Coronary artery (tissue), 2 donors: ENCODE data around the gene TMC8.

Source experiments
- DNase-seq: peaks from one replicate; pipeline ENCODE4 v3.0.0-alpha.2; 2017; ENCODE audit warnings: low spot score
- H3K27ac ChIP-seq, 2 donors: fragments of 200-600 bp; sonication (generic); one replicate each; pipeline ENCODE4 v1.5.1; 2016 to 2019
- H3K4me3 ChIP-seq: fragments of 200-600 bp; sonication (generic); 2 replicates; pipeline ENCODE4 v1.5.1; 2016; ENCODE audit warnings: mild to moderate bottlenecking, moderate library complexity
- TF ChIP-seq, protein P1 (sequence below): fragments of 200-600 bp; sonication (generic); IDR thresholded peaks from one replicate; pipeline ENCODE4 v1.5.1; 2019; ENCODE audit warnings: antibody characterized with exemption

Gene TMC8

DNA sequence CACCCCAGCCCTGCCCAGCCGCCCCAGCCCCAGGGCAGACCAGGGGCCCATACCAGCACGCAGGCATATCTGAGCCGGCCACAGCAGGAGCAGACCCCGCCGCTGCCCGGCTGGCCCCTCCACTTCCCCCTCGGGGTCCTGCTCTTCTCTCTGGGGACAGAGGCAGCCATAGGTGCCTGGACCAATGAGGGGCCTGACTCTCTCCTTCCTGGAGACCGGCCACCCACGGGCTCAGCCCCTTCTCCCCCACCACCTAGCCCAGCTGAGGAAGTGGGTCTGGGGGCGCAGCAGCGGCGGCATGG, 5.8 kb upstream of the TMC8 start:
- DNase-seq: no peak
- TF ChIP-seq, protein P1, sequence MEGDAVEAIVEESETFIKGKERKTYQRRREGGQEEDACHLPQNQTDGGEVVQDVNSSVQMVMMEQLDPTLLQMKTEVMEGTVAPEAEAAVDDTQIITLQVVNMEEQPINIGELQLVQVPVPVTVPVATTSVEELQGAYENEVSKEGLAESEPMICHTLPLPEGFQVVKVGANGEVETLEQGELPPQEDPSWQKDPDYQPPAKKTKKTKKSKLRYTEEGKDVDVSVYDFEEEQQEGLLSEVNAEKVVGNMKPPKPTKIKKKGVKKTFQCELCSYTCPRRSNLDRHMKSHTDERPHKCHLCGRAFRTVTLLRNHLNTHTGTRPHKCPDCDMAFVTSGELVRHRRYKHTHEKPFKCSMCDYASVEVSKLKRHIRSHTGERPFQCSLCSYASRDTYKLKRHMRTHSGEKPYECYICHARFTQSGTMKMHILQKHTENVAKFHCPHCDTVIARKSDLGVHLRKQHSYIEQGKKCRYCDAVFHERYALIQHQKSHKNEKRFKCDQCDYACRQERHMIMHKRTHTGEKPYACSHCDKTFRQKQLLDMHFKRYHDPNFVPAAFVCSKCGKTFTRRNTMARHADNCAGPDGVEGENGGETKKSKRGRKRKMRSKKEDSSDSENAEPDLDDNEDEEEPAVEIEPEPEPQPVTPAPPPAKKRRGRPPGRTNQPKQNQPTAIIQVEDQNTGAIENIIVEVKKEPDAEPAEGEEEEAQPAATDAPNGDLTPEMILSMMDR: no peak
- peak overlapping the region in 1 of 2 donors; percentile 81 for H3K27ac ChIP-seq
- H3K4me3 ChIP-seq: no peak overlapping the region

DNA sequence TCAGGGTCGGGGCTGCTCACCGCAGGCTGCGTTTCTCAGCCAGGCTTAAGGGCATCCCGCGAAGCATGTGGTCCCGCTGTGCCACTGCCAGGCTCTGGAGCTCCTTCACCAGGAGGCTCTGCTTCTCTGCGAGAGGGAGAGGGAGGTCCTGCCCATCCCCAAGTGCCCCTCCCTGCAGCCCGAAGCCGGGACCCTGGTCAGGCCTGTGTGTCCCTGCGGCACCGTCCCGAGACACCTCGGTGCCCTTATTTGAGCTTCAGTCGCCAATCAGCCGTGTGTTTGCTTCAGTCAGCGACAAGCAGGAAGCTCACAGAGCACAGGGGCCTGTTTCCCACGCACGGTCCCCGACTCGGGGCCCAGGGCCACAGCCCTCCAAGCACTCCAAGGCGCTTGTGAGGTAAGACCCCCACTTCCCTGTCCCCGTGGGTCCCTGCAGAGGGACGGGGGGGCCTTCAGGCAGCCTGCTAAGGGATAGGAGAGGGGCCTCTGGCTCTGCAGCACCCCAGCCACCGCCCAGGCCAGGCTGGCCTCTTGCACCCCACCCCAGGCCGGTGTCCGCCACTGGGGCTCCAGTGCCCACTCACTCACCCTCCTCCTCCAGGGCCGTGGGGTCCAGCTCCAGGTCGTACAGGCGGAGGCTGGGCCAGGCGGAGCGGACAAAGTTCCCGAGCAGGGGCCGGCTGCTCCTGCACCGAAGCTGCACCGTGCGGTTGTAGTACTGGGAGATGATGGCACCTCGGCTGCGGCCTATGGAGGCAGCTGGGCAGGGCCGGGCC, 5.2 kb upstream of the TMC8 start:
- no peak for DNase-seq
- H3K27ac ChIP-seq: peak overlapping the region in 1 of 2 donors; percentile 81
- TF ChIP-seq, protein P1: no peak
- peak overlapping the region; percentile 21 for H3K4me3 ChIP-seq

DNA sequence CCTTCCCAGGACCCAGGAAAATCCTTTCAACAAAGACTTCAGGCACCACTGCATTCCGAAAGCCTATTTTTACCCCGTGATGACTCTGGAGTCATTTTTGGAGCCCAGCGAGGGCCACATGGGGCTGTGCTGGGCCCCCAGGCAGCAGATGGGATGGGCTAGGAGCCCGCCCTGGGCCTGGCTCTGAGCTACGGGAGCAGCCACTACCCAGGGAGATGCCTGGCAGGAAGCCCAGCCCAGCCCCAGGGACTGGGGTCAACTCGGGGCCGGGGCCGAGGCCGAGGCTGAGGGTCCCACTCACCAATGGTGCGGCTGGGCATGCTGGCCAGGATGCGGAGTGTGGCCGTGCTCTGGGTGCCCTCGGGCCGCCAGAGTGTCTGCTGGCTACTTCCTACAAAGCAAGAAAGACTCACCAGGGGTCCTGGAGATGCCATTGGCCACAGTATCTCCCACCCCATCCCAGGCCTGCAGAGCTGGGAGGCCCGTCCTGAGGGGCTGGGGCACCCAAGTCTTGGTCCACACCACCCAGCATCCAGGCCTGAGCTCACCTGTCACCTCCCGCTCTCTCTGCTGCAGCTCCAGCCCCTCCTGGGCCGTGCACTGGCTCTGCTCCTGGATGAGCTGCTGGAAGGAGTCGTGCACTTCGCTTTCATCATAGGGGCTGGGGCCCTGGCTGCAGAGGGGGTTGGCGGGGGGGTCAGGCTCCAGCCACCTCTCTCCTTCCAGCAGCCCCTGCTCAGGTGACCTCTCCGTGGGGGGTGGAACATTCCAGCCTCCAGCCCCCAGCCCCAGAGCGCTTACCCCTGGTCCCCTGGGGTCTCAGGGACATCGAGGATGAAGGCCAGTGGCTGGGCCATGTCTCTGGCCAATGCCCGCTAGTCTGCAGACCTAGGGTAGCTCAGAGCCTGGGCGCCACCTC, 4.3 kb upstream of the TMC8 start:
- DNase-seq: no peak
- Histone ChIP-seq H3K4me3 (peak overlapping the region; percentile 21), H3K27ac (peak overlapping the region in 1 of 2 donors; percentile 81)
- TF ChIP-seq, protein P1: no peak

DNA sequence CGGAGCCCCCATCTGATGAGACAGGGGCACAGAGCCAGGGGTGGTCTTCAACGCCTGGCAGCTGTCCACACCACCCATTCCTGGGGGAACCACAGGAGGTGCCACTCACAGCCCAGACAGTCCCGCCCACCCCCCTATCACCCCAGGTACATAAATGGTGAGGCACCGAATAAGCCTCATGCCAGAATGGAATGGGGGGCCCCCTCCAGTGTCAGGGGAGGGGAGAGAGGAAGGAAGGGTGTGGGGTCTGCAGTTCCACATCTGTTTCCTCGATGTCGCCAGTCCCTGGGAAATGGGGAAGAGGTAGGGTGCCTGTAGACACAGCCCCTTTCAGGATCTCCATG, 3.7 kb upstream of the TMC8 start:
- Histone ChIP-seq H3K27ac (peak overlapping the region in 1 of 2 donors; percentile 81), H3K4me3 (peak overlapping the region; percentile 77)
- no peak for DNase-seq
- TF ChIP-seq, protein P1: no peak

DNA sequence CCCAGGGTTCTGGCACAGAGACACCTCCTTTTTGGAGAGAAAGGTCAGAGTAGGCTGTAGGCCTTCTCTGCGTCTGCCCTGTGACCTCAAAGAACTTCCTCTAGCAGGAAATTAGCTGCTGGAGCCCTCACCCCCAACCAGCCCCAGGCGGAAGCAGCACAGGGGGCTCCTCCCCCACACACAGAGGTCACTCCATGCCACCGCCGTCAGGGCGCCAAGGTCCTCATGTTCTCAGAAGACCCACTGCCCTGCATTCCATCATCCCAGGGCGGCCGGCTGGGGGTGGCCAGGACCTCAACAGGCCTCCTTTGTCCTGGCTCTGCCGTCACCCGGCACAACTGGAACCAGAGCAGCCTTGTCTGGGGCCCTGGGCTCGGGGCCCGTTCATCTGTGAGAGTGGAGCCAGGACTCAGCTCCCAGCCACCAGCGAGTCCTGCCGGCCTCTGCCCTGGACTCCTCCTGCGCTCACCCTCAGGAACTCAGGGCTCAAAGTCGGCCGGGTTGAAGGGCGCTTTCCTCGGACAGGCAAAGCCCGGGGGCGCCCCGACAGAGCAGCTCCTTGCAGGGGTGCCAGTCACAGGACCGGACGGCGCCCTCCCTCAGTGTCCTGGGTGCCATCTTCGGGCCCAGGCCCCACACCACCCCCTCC, 3.2 kb upstream of the TMC8 start:
- TF ChIP-seq, protein P1: no peak
- Histone ChIP-seq H3K4me3 (peak overlapping the region; percentile 77), H3K27ac (peak overlapping the region in 1 of 2 donors; percentile 81)
- DNase-seq: no peak

DNA sequence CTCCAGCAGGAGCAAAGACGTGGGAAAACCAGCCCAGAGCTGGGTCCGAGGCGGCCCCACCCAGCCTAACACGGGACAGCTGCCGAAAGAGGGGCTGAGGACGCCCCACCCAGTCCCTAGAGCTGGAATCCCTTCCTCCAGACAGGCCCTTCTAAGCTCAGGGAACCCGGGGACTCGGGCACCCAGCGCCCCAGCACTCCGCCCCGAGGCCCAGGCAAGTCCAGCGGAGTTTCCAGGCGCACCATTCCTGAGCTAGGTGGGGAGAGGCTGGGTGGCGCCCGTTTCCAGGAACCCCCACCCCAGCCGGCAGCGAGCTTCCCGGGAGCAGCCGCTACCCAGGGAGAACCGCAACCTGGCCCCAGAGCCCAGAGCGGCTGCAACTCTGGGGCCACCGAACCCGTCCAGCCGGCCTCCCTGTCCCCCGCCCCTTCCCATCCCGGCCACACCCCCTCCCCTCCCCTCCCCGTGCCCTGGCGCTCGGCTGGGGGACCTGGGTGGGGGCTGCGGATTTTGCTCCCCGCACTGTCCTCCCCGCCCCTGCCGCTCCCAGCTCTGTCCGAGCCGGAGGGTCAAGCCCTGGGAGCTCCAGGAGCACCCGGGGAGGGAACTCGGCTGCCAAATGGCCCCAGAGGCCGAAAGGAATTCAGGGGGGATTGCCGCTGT, 2.6 kb upstream of the TMC8 start:
- Histone ChIP-seq H3K4me3 (peak overlapping the region; percentile 77), H3K27ac (peak overlapping the region; percentile 16 to 81)
- DNase-seq: no peak
- TF ChIP-seq, protein P1: no peak
